SK-N-SH (cell line): Measurements from ENCODE around the gene STX18.

Experiments
- MAX ChIP-seq: IDR thresholded peaks from 2 replicates; pipeline ENCODE4 v1.4.0; 2012; ENCODE audit warnings: low read depth
- POLR2AphosphoS5 ChIP-seq: IDR thresholded peaks from 2 replicates; pipeline ENCODE4 v1.6.1; 2012; ENCODE audit warnings: low read depth, low read length
- RFX5 ChIP-seq: IDR thresholded peaks from 2 replicates; pipeline ENCODE4 v1.6.1; 2012; ENCODE audit warnings: mild to moderate bottlenecking, improper control_type of control experiment, low read length
- TAF1 ChIP-seq: IDR thresholded peaks from 2 replicates; pipeline ENCODE4 v1.6.1; 2012; ENCODE audit warnings: low read depth, mild to moderate bottlenecking, low read length, moderate library complexity, borderline replicate concordance
- TCF12 ChIP-seq: IDR thresholded peaks from 2 replicates; pipeline ENCODE4 v1.4.0; 2012
- TF ChIP-seq, protein P1 (sequence below): fragments of 200-600 bp; sonication (generic); IDR thresholded peaks from 2 replicates; pipeline ENCODE4 v1.6.1; 2017; ENCODE audit warnings: antibody characterized with exemption, mild to moderate bottlenecking, moderate library complexity
- TF ChIP-seq, protein P2 (sequence below): IDR thresholded peaks from 2 replicates; pipeline ENCODE4 v1.6.1; 2012; ENCODE audit warnings: mild to moderate bottlenecking, low read depth, low read length, moderate library complexity

- TF ChIP-seq RFX5, result no peak
- TF ChIP-seq TAF1, result no peak
- TF ChIP-seq, protein P1, sequence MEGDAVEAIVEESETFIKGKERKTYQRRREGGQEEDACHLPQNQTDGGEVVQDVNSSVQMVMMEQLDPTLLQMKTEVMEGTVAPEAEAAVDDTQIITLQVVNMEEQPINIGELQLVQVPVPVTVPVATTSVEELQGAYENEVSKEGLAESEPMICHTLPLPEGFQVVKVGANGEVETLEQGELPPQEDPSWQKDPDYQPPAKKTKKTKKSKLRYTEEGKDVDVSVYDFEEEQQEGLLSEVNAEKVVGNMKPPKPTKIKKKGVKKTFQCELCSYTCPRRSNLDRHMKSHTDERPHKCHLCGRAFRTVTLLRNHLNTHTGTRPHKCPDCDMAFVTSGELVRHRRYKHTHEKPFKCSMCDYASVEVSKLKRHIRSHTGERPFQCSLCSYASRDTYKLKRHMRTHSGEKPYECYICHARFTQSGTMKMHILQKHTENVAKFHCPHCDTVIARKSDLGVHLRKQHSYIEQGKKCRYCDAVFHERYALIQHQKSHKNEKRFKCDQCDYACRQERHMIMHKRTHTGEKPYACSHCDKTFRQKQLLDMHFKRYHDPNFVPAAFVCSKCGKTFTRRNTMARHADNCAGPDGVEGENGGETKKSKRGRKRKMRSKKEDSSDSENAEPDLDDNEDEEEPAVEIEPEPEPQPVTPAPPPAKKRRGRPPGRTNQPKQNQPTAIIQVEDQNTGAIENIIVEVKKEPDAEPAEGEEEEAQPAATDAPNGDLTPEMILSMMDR, result no peak
- TF ChIP-seq, protein P2, sequence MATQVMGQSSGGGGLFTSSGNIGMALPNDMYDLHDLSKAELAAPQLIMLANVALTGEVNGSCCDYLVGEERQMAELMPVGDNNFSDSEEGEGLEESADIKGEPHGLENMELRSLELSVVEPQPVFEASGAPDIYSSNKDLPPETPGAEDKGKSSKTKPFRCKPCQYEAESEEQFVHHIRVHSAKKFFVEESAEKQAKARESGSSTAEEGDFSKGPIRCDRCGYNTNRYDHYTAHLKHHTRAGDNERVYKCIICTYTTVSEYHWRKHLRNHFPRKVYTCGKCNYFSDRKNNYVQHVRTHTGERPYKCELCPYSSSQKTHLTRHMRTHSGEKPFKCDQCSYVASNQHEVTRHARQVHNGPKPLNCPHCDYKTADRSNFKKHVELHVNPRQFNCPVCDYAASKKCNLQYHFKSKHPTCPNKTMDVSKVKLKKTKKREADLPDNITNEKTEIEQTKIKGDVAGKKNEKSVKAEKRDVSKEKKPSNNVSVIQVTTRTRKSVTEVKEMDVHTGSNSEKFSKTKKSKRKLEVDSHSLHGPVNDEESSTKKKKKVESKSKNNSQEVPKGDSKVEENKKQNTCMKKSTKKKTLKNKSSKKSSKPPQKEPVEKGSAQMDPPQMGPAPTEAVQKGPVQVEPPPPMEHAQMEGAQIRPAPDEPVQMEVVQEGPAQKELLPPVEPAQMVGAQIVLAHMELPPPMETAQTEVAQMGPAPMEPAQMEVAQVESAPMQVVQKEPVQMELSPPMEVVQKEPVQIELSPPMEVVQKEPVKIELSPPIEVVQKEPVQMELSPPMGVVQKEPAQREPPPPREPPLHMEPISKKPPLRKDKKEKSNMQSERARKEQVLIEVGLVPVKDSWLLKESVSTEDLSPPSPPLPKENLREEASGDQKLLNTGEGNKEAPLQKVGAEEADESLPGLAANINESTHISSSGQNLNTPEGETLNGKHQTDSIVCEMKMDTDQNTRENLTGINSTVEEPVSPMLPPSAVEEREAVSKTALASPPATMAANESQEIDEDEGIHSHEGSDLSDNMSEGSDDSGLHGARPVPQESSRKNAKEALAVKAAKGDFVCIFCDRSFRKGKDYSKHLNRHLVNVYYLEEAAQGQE, result no peak
- no peak for TF ChIP-seq TCF12
- no peak for TF ChIP-seq MAX
- no peak for TF ChIP-seq POLR2AphosphoS5
These were observed 56.0 kb downstream of the STX18 start for GRCh38 chr4:4485806-4486205.
